K562 (cell line): Measurements from ENCODE around the gene DBT. TPM values are rescaled to one million over a fixed set of nuclear protein-coding genes. Genes with fewer than 3 reads are reported as not detected.

ENCODE experiments used
- CBX8 ChIP-seq: fragments of 200-600 bp; sonication (generic); IDR thresholded peaks from 2 replicates; pipeline ENCODE4 v1.6.1; 2012; ENCODE audit warnings: borderline replicate concordance, mixed run types, low read depth, mild to moderate bottlenecking, moderate library complexity, mixed read lengths, low read length, control low read depth, inconsistent platforms; ENCODE audit not compliant: poor library complexity, severe bottlenecking; ENCODE audit errors: extremely low read depth
- CXXC5 ChIP-seq: fragments of 250-450 bp; sonication (Bioruptor Pico); IDR thresholded peaks from 2 replicates; pipeline ENCODE4 v1.8.0; 2022; ENCODE audit warnings: inconsistent platforms, mild to moderate bottlenecking, moderate library complexity
- DMBX1 ChIP-seq: fragments of 250-450 bp; sonication (Bioruptor Pico); IDR thresholded peaks from 2 replicates; pipeline ENCODE4 v1.8.0; 2022; ENCODE audit warnings: inconsistent platforms, mild to moderate bottlenecking, moderate library complexity, borderline replicate concordance
- ETS2 ChIP-seq: IDR thresholded peaks from 2 replicates; pipeline ENCODE4 v1.6.1; 2016; ENCODE audit warnings: borderline replicate concordance, missing genetic modification characterization, mild to moderate bottlenecking, moderate library complexity, missing compliant biosample characterization; ENCODE audit not compliant: poor library complexity, severe bottlenecking
- FIP1L1 ChIP-seq: fragments of 200-400 bp; formaldehyde crosslinking; IDR thresholded peaks from 2 replicates; pipeline ENCODE4 v1.6.1; 2018; ENCODE audit warnings: mild to moderate bottlenecking, low read depth, low read length; ENCODE audit not compliant: poor library complexity, severe bottlenecking
- HNRNPLL ChIP-seq: fragments of 200-400 bp; formaldehyde crosslinking; IDR thresholded peaks from 2 replicates; pipeline ENCODE4 v1.6.1; 2017; ENCODE audit warnings: low read length, low read depth, mild to moderate bottlenecking; ENCODE audit not compliant: poor library complexity, severe bottlenecking
- KLF1 ChIP-seq: fragments of 450-650 bp; IDR thresholded peaks from 2 replicates; pipeline ENCODE4 v1.6.1; 2016; ENCODE audit warnings: missing genetic modification characterization, missing compliant biosample characterization
- PHTF2 ChIP-seq: fragments of 250-450 bp; sonication (Bioruptor Pico); IDR thresholded peaks from 2 replicates; pipeline ENCODE4 v1.5.0; 2021; ENCODE audit warnings: mild to moderate bottlenecking
- POLR2G ChIP-seq: fragments of 200-400 bp; formaldehyde crosslinking; IDR thresholded peaks from 2 replicates; pipeline ENCODE4 v1.6.1; 2017; ENCODE audit warnings: low read depth, mild to moderate bottlenecking, antibody characterized with exemption, low read length, moderate library complexity
- RUNX1 ChIP-seq: sonication (generic); IDR thresholded peaks from 2 replicates; pipeline ENCODE4 v1.6.1; 2016; ENCODE audit warnings: antibody characterized with exemption, low read depth
- TFAM ChIP-seq: fragments of 250-450 bp; sonication (Bioruptor Pico); conservative IDR thresholded peaks from 2 replicates; pipeline ENCODE4 v1.5.0; 2021; ENCODE audit warnings: mild to moderate bottlenecking, moderate library complexity
- U2AF1 ChIP-seq: fragments of 200-400 bp; formaldehyde crosslinking; optimal IDR thresholded peaks from 2 replicates; pipeline ENCODE3; 2017; ENCODE audit warnings: mild to moderate bottlenecking, low read depth, low read length, moderate library complexity
- ZC3H4 ChIP-seq: sonication (generic); formaldehyde crosslinking; IDR thresholded peaks from 2 replicates; pipeline ENCODE4 v1.9.0; 2021; ENCODE audit warnings: missing genetic modification reagents, borderline replicate concordance
- polyA plus RNA-seq, 8 experiments: library from polyadenylated mRNA; depleted of rRNA in 4 of 8; stranded (reverse) in 5 of 8; unstranded in 3 of 8; fragments of >200 nt; fragmentation: Nextera tagmentation in 2 of 8; fragmentation: Illumina TruSeq in 1 of 8; extraction: Ambion mirVana in 2 of 8; extraction: Trizol in 1 of 8; gene quantifications; 2 replicates each; pipeline versions ENCODE4 v1.2.1 to v1.2.3, GENCODE V29; 2011 to 2014; ENCODE audit warnings: inconsistent platforms in 1 of 8, missing spikeins in 1 of 8
- total RNA-seq, 7 experiments: library from RNA; depleted of rRNA in 6 of 7; stranded (reverse); fragments of >200 nt in 6 of 7; fragmentation: Illumina TruSeq in 2 of 7; extraction: Trizol in 2 of 7; gene quantifications; 2 replicates each; pipeline versions ENCODE4 v1.2.1 to v1.2.3, GENCODE V29; 2011 to 2021; ENCODE audit warnings: low replicate concordance in 1 of 7
- TF ChIP-seq, protein P1 (sequence below), 2 experiments: IDR thresholded peaks in 1 of 2; conservative IDR thresholded peaks in 1 of 2; 2 replicates each; pipeline ENCODE4 v1.6.1; 2016; ENCODE audit warnings: low read depth in 2 of 2, mild to moderate bottlenecking in 1 of 2, missing compliant biosample characterization in 1 of 2, missing genetic modification characterization in 1 of 2, moderate library complexity in 1 of 2
- TF ChIP-seq, protein P2 (sequence below): fragments of 250-450 bp; sonication (Bioruptor Pico); IDR thresholded peaks from 2 replicates; pipeline ENCODE4 v1.8.0; 2022; ENCODE audit warnings: inconsistent platforms, mild to moderate bottlenecking, moderate library complexity, borderline replicate concordance
- TF ChIP-seq, protein P3 (sequence below): sonication (generic); formaldehyde crosslinking; IDR thresholded peaks from 2 replicates; pipeline ENCODE4 v1.8.0; 2023; ENCODE audit warnings: mild to moderate bottlenecking, missing genetic modification reagents

Gene DBT
- total and polyA plus RNA-seq, 9 of the 15 experiments (the other 6 are each of a cell fraction or from before 2014, with no cell fraction given), result 2.7 to 13.5 (median 7.3) TPM

GRCh38 chr1:100265562-100265930 lies 15.9 kb upstream of the DBT start (continued):
- TF ChIP-seq, protein P1, sequence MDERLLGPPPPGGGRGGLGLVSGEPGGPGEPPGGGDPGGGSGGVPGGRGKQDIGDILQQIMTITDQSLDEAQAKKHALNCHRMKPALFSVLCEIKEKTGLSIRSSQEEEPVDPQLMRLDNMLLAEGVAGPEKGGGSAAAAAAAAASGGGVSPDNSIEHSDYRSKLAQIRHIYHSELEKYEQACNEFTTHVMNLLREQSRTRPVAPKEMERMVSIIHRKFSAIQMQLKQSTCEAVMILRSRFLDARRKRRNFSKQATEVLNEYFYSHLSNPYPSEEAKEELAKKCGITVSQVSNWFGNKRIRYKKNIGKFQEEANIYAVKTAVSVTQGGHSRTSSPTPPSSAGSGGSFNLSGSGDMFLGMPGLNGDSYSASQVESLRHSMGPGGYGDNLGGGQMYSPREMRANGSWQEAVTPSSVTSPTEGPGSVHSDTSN (CRISPR knock-in tag; IDR thresholded peaks at IDR 0.05; ENCODE audit: low read depth), result no peak
- TF ChIP-seq, protein P1 (tag; conservative IDR thresholded peaks at IDR 0.05; ENCODE audit: low read depth), result 0 out of 2 replicates have a peak, but pooled peaks have one; percentile 5
- TF ChIP-seq CBX8, result no peak
- no peak for TF ChIP-seq RUNX1
- TF ChIP-seq, protein P2, sequence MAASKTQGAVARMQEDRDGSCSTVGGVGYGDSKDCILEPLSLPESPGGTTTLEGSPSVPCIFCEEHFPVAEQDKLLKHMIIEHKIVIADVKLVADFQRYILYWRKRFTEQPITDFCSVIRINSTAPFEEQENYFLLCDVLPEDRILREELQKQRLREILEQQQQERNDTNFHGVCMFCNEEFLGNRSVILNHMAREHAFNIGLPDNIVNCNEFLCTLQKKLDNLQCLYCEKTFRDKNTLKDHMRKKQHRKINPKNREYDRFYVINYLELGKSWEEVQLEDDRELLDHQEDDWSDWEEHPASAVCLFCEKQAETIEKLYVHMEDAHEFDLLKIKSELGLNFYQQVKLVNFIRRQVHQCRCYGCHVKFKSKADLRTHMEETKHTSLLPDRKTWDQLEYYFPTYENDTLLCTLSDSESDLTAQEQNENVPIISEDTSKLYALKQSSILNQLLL (CRISPR knock-in tag), result no peak
- TF ChIP-seq HNRNPLL, result no peak
- TF ChIP-seq PHTF2, result no peak
- TF ChIP-seq DMBX1 (CRISPR knock-in tag), result 0 out of 2 replicates have a peak, but pooled peaks have one; percentile 45
- no peak for TF ChIP-seq ETS2 (tag)
- no peak for TF ChIP-seq FIP1L1
- no peak for TF ChIP-seq U2AF1
- TF ChIP-seq ZC3H4 (CRISPR knock-in tag), result no peak
- TF ChIP-seq TFAM (CRISPR knock-in tag), result no peak
- TF ChIP-seq, protein P3, sequence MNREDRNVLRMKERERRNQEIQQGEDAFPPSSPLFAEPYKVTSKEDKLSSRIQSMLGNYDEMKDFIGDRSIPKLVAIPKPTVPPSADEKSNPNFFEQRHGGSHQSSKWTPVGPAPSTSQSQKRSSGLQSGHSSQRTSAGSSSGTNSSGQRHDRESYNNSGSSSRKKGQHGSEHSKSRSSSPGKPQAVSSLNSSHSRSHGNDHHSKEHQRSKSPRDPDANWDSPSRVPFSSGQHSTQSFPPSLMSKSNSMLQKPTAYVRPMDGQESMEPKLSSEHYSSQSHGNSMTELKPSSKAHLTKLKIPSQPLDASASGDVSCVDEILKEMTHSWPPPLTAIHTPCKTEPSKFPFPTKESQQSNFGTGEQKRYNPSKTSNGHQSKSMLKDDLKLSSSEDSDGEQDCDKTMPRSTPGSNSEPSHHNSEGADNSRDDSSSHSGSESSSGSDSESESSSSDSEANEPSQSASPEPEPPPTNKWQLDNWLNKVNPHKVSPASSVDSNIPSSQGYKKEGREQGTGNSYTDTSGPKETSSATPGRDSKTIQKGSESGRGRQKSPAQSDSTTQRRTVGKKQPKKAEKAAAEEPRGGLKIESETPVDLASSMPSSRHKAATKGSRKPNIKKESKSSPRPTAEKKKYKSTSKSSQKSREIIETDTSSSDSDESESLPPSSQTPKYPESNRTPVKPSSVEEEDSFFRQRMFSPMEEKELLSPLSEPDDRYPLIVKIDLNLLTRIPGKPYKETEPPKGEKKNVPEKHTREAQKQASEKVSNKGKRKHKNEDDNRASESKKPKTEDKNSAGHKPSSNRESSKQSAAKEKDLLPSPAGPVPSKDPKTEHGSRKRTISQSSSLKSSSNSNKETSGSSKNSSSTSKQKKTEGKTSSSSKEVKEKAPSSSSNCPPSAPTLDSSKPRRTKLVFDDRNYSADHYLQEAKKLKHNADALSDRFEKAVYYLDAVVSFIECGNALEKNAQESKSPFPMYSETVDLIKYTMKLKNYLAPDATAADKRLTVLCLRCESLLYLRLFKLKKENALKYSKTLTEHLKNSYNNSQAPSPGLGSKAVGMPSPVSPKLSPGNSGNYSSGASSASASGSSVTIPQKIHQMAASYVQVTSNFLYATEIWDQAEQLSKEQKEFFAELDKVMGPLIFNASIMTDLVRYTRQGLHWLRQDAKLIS (CRISPR knock-in tag), result no peak
- no peak for TF ChIP-seq KLF1 (tag)
- no peak for TF ChIP-seq POLR2G
- TF ChIP-seq CXXC5 (CRISPR knock-in tag), result no peak
